Astrocyte of the spinal cord (primary cell): ENCODE results near the gene PLVAP.

Source experiments
- DNase-seq: peaks from one replicate; pipeline ENCODE4 v3.0.0; 2011; ENCODE audit warnings: low read depth, low spot score
- H3K4me3 ChIP-seq: 2 replicates; pipeline ENCODE4 v1.5.1; 2011; ENCODE audit warnings: low read depth, mild to moderate bottlenecking, low read length, moderate library complexity
- CTCF ChIP-seq: IDR thresholded peaks from 2 replicates; pipeline ENCODE4 v1.5.1; 2012; ENCODE audit warnings: low read depth, mild to moderate bottlenecking, low read length, inconsistent platforms
- in situ Hi-C: cut with HindIII; loops from 2 replicates; pipeline ENCODE4 v1.10.0; 2017; ENCODE audit warnings: low sequenced_read_pairs

PLVAP gene

GRCh38 chr19:17302391-17303166, 74.6 kb downstream of the PLVAP start:
- H3K4me3 ChIP-seq: peak overlapping the region; percentile 69
- in situ Hi-C loops: no loop called here
- no peak for TF ChIP-seq CTCF
- DNase-seq: no peak
